NCI-H69 (cell line): ENCODE results near the gene RMP24.
A peak's percentile ranks its signal among the peaks of the same experiment; 100 is the strongest.
"Not testable (repeated sequence)": the region's sequence is repeated elsewhere in the genome, so short reads cannot be mapped to it uniquely, and the experiment has no call there.

Source experiments
- DNase-seq: peaks from one replicate; lab custom pipeline; 2025; lab: John Stamatoyannopoulos, UW

Gene RMP24

GRCh38 chr18:35972197-35973000 is at the start of gene RMP24:
Gene RMP24, plus strand, starts transcription at chr18:35972679.
- DNase-seq, result peak; percentile 100

GRCh38 chr18:35923939-35924684 is 48.4 kb upstream of the RMP24 start:
- DNase-seq, result peak; percentile 94

GRCh38 chr18:35926884-35927283 is 45.6 kb upstream of the RMP24 start:
- no peak for DNase-seq

GRCh38 chr18:35927430-35927829 is 45.0 kb upstream of the RMP24 start:
- DNase-seq, result no peak

GRCh38 chr18:35933982-35934381 is 38.5 kb upstream of the RMP24 start:
- DNase-seq, result peak; percentile 95

- no peak for DNase-seq
Measured at GRCh38 chr18:35934891-35935290, 37.6 kb upstream of the RMP24 start.

- no peak for DNase-seq
Measured at GRCh38 chr18:35935805-35936204, 36.7 kb upstream of the RMP24 start.

- no peak for DNase-seq
Measured at GRCh38 chr18:35936951-35937350, 35.5 kb upstream of the RMP24 start.

- no peak for DNase-seq
Measured at GRCh38 chr18:35938158-35938557, 34.3 kb upstream of the RMP24 start.

- DNase-seq, result no peak
Measured at GRCh38 chr18:35938562-35938961, 33.9 kb upstream of the RMP24 start.

GRCh38 chr18:35939138-35939537 is 33.3 kb upstream of the RMP24 start:
- peak; percentile 59 for DNase-seq

- peak; percentile 85 for DNase-seq
Measured at GRCh38 chr18:35941299-35941698, 31.2 kb upstream of the RMP24 start.

- no peak for DNase-seq
Measured at GRCh38 chr18:35942133-35942532, 30.3 kb upstream of the RMP24 start.

- no peak for DNase-seq
Measured at GRCh38 chr18:35942661-35943060, 29.8 kb upstream of the RMP24 start.

GRCh38 chr18:35948080-35948479 is 24.4 kb upstream of the RMP24 start:
- no peak for DNase-seq

- no peak for DNase-seq
Measured at GRCh38 chr18:35949090-35949489, 23.4 kb upstream of the RMP24 start.

GRCh38 chr18:35949903-35950627 is 22.4 kb upstream of the RMP24 start:
- DNase-seq, result peak; percentile 94

GRCh38 chr18:35950628-35950982 is 21.9 kb upstream of the RMP24 start:
- no peak for DNase-seq

- DNase-seq, result no peak
Measured at GRCh38 chr18:35953688-35954087, 18.8 kb upstream of the RMP24 start.

- no peak for DNase-seq
Measured at GRCh38 chr18:35956226-35956625, 16.3 kb upstream of the RMP24 start.

GRCh38 chr18:35962320-35962719 is 10.2 kb upstream of the RMP24 start:
- DNase-seq, result no peak

GRCh38 chr18:35964319-35964718 is 8.2 kb upstream of the RMP24 start:
- DNase-seq, result no peak

- not testable (repeated sequence) for DNase-seq
Measured at GRCh38 chr18:35967866-35968265, 4.6 kb upstream of the RMP24 start.
